CD4-positive, alpha-beta T cell (primary cell): ENCODE data around the gene TSPAN1. TPM values are rescaled to one million over a fixed set of nuclear protein-coding genes. Genes with fewer than 3 reads are reported as not detected.

ENCODE experiments used
- ATAC-seq: fragments of 200-7000 bp; cut with Tn5 transposase; one replicate; pipeline ENCODE4 v1.10.0; 2022; ENCODE audit warnings: mild to moderate bottlenecking; ENCODE audit not compliant: poor library complexity
- CTCF ChIA-PET: fragments of 350-600 bp; sonication (Branson Sonifier 250); formaldehyde crosslinking; loops from one replicate; lab custom pipeline; 2021; ENCODE audit warnings: antibody characterized with exemption, inconsistent platforms; lab: Charles Lee
- POLR2A ChIA-PET: fragments of 350-600 bp; sonication (Branson Sonifier 250); formaldehyde crosslinking; loops from one replicate; lab custom pipeline; 2021; ENCODE audit warnings: antibody characterized with exemption, inconsistent platforms; lab: Charles Lee
- DNase-seq, 14 experiments: peaks; one replicate each; pipeline ENCODE4 v3.0.0-alpha.2; 2013 to 2020; ENCODE audit warnings: mixed read lengths in 2 of 14
- H3K27ac ChIP-seq, 2 donors: one replicate each; pipeline versions ENCODE4 v1.5.1 to v1.7.0; 2013; ENCODE audit warnings: low read length in 2 of 2, low read depth in 1 of 2, mild to moderate bottlenecking in 1 of 2
- H3K27me3 ChIP-seq, 2 experiments: 1 replicate in 1 of 2; 2 replicates in 1 of 2; pipeline versions ENCODE4 v1.6.1 to v1.7.0; 2013; ENCODE audit warnings: low read length in 2 of 2, control low read depth in 1 of 2, mild to moderate bottlenecking in 1 of 2, moderate library complexity in 1 of 2; ENCODE audit not compliant: insufficient read depth in 2 of 2, control insufficient read depth in 1 of 2
- H3K36me3 ChIP-seq: one replicate; pipeline ENCODE4 v1.6.1; 2013; ENCODE audit warnings: low read length, control low read depth; ENCODE audit not compliant: insufficient read depth
- H3K4me1 ChIP-seq: one replicate; pipeline ENCODE4 v1.6.1; 2013; ENCODE audit warnings: low read length, control low read depth; ENCODE audit not compliant: insufficient read depth
- H3K4me3 ChIP-seq: one replicate; pipeline ENCODE4 v1.5.1; 2013; ENCODE audit warnings: mild to moderate bottlenecking, low read length, moderate library complexity
- H3K9me3 ChIP-seq, 2 experiments: 1 replicate in 1 of 2; 2 replicates in 1 of 2; pipeline versions ENCODE4 v1.6.1 to v1.7.0; 2013; ENCODE audit warnings: low read length in 2 of 2, mild to moderate bottlenecking in 2 of 2, control low read depth in 1 of 2, moderate library complexity in 1 of 2; ENCODE audit not compliant: control insufficient read depth in 1 of 2, insufficient read depth in 1 of 2
- H3K27ac Mint-ChIP-seq: one replicate; pipeline ENCODE4 v1.8.0; 2020; ENCODE audit warnings: mixed read lengths
- H3K27me3 Mint-ChIP-seq: one replicate; pipeline ENCODE4 v1.8.0; 2021; ENCODE audit warnings: mixed read lengths
- H3K36me3 Mint-ChIP-seq: one replicate; pipeline ENCODE4 v1.8.0; 2021; ENCODE audit warnings: low read depth, mixed read lengths
- H3K4me1 Mint-ChIP-seq: one replicate; pipeline ENCODE4 v1.8.0; 2021; ENCODE audit warnings: low read depth, mixed read lengths
- H3K4me3 Mint-ChIP-seq: one replicate; pipeline ENCODE4 v1.8.0; 2020; ENCODE audit warnings: mild to moderate bottlenecking, mixed read lengths
- H3K9me3 Mint-ChIP-seq: one replicate; pipeline ENCODE4 v1.8.0; 2020; ENCODE audit warnings: mixed read lengths
- CTCF ChIP-seq: fragments of 200-600 bp; IDR thresholded peaks from one replicate; pipeline ENCODE4 v1.8.0; 2022; ENCODE audit warnings: antibody characterized with exemption, mild to moderate bottlenecking
- intact Hi-C, 2 experiments: fragments of 100-400 bp; cut with DNase I in 1 of 2; cut with micrococcal nuclease in 1 of 2; formaldehyde crosslinking; loops; one replicate each; pipeline versions ENCODE4 v1.15.1 to v1.9.0; 2023 to 2025; cut with DNase I, micrococcal nuclease
- total RNA-seq, 174 experiments: library from RNA in 2 of 174; stranded (reverse) in 2 of 174; gene quantifications; one replicate each; pipeline ENCODE4 v1.2.3 and lab custom pipeline; 2021 to 2026

The TSPAN1 gene
- total RNA-seq, 2 experiments from 2014 or later, result not detected

DNA sequence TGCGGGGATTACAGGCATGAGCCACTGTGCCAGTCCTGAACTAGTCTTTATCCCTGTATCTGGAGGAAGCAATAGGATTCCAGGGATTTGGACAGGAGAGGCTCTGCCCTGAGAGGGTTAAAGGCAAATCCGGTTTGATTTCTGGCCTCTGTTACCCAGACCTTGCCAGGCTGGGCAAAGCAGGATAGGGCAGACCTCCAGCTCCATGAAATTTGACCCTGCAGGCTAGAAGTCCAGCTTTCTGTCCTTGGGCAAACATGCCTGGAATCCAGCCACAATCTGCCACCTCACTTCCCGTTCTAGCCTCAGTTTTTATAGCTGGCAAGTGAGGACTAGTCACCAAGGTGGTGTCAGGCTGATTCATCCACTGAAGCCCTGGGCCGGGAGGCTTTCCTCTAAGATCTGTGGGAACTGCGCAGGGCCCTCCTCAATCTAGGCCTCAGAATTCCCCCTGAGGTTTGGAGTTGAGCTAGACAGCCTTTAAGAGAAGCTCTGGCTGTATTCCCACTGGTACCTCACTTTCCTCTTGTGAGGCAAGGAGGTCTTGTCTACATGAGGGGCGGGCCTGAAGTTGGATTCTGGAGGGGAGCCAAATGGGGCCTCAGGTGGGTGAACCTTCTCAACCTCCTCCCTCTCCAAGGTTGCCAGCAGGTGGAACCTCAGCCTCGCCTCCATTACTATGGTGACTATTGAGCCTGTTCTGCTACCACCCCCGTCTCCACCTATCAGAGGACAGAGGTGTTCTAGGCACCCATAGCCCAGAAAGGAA is 8.4 kb downstream of the TSPAN1 start:
- peaks cover 11% of the 10 kb centered on the region for H3K4me1 Mint-ChIP-seq
- no peaks in the 10 kb centered on the region for H3K27me3 Mint-ChIP-seq
- no peak overlapping the region for H3K4me3 Mint-ChIP-seq
- DNase-seq (peak in 1 of 14 experiments; percentile 18), ATAC-seq (no peak)
- TF ChIP-seq CTCF, result no peak
- intact Hi-C loops, result no loop called here
- H3K9me3 ChIP-seq, result no peaks in the 10 kb centered on the region
- peaks cover 12% of the 10 kb centered on the region for H3K4me1 ChIP-seq
- POLR2A ChIA-PET, result interaction anchor here (0.9 to 1.5 kb wide), 2 partner anchors 16 kb away, joined by 3 to 5 read pairs; no protein-coding TSS in a partner anchor
- H3K27me3 ChIP-seq, result peaks cover 0 to 3% of the 10 kb centered on the region in 2 experiments
- H3K27ac Mint-ChIP-seq, result no peak overlapping the region
- peaks cover 8% of the 10 kb centered on the region for H3K36me3 Mint-ChIP-seq
- CTCF ChIA-PET, result interaction anchor here (0.8 kb wide), 1 partner anchor 41 kb away, joined by 5 read pairs; no protein-coding TSS in a partner anchor
- H3K27ac ChIP-seq, result no peak overlapping the region
- H3K9me3 Mint-ChIP-seq, result no peaks in the 10 kb centered on the region
- no peak overlapping the region for H3K4me3 ChIP-seq
- H3K36me3 ChIP-seq, result peaks cover 7% of the 10 kb centered on the region

DNA sequence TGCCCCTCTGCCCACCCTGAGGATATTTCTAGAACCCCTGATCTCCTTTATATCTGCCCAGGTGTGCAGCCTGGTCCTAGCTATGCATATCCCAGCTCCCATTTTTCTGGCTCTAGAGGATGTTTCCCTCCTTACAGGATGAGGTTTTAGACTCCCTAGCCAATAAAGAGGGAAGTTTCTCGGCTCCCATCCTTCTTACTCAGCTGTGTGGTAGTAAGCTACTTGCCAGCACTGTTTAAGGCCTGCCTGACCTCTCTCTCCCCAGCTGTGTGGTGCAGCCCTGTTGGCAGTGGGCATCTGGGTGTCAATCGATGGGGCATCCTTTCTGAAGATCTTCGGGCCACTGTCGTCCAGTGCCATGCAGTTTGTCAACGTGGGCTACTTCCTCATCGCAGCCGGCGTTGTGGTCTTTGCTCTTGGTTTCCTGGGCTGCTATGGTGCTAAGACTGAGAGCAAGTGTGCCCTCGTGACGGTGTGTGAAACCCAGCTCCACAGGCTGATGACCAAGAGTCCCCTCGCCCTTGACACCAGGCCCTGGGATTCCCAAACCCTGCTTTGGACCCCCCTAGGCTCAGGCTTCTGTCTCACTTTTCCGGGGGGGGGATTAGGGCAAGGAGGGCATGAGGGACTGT is 9.2 kb downstream of the TSPAN1 start:
- ATAC-seq, result no peak

More for the DNA sequence above, 9.2 kb downstream of the TSPAN1 start:
- Histone ChIP-seq H3K4me1 (peaks cover 12% of the 10 kb centered on the region), H3K27ac (no peak overlapping the region), H3K9me3 (no peaks in the 10 kb centered on the region), H3K4me3 (no peak overlapping the region), H3K36me3 (peaks cover 15% of the 10 kb centered on the region), H3K27me3 (peaks cover 0 to 3% of the 10 kb centered on the region in 2 experiments)
- Mint-ChIP-seq H3K4me3 (no peak overlapping the region), H3K4me1 (peaks cover 11% of the 10 kb centered on the region), H3K36me3 (peaks cover 13% of the 10 kb centered on the region), H3K9me3 (no peaks in the 10 kb centered on the region), H3K27ac (no peak overlapping the region), H3K27me3 (no peaks in the 10 kb centered on the region)
- POLR2A ChIA-PET, result interaction anchor here (1.5 kb wide), 1 partner anchor 17 kb away, joined by 5 read pairs; no protein-coding TSS in a partner anchor
- CTCF ChIA-PET, result interaction anchor here (0.8 kb wide), 1 partner anchor 40 kb away, joined by 5 read pairs; no protein-coding TSS in a partner anchor
- intact Hi-C loops, result no loop called here
- no peak for TF ChIP-seq CTCF
- peak in 1 of 14 experiments; percentile 10 for DNase-seq
